Aorta (tissue), 5 donors: ENCODE results near the gene RNU6-1. TPM values are rescaled to one million over a fixed set of nuclear protein-coding genes. Genes with fewer than 3 reads are reported as not detected.

Experiments used
- ATAC-seq: fragments of 200-7000 bp; cut with Tn5 transposase; one replicate; pipeline ENCODE4 v1.9.1; 2022; ENCODE audit warnings: moderate library complexity; ENCODE audit not compliant: low FRiP score
- DNase-seq, 2 donors: peaks; one replicate each; pipeline ENCODE4 v3.0.0-alpha.2; 2020
- H3K27ac ChIP-seq, 2 donors: one replicate each; pipeline ENCODE4 v1.5.1; 2013; ENCODE audit warnings: low read length in 2 of 2, mild to moderate bottlenecking in 2 of 2, moderate library complexity in 2 of 2, control low read depth in 1 of 2, inconsistent platforms in 1 of 2, low read depth in 1 of 2
- H3K27me3 ChIP-seq, 2 donors: one replicate each; pipeline ENCODE4 v1.6.1; 2013; ENCODE audit warnings: control low read depth in 1 of 2, low read length in 1 of 2, mild to moderate bottlenecking in 1 of 2, moderate library complexity in 1 of 2; ENCODE audit not compliant: insufficient read depth in 2 of 2, control insufficient read depth in 1 of 2
- H3K36me3 ChIP-seq, 2 donors: one replicate each; pipeline ENCODE4 v1.6.1; 2013; ENCODE audit warnings: control low read depth in 1 of 2, low read length in 1 of 2, mild to moderate bottlenecking in 1 of 2; ENCODE audit not compliant: insufficient read depth in 2 of 2, control insufficient read depth in 1 of 2
- H3K4me1 ChIP-seq, 2 donors: one replicate each; pipeline ENCODE4 v1.6.1; 2013; ENCODE audit warnings: low read length in 2 of 2, control low read depth in 1 of 2, mild to moderate bottlenecking in 1 of 2, moderate library complexity in 1 of 2; ENCODE audit not compliant: insufficient read depth in 2 of 2, control insufficient read depth in 1 of 2
- H3K4me3 ChIP-seq, 2 donors: one replicate each; pipeline ENCODE4 v1.5.1; 2013; ENCODE audit warnings: low read length in 2 of 2, control low read depth in 1 of 2, mild to moderate bottlenecking in 1 of 2
- H3K9me3 ChIP-seq: one replicate; pipeline ENCODE4 v1.6.1; 2013; ENCODE audit warnings: mild to moderate bottlenecking, low read length; ENCODE audit not compliant: control insufficient read depth
- WGBS, 2 donors: extraction: QIAGEN DNeasy Blood & Tissue Kit; methylation state at CpG; one replicate each; pipeline ENCODE4 v1.1.7; 2013; 5-methylcytosine and 5-hydroxymethylcytosine counted together
- intact Hi-C, 2 donors: fragments of 100-400 bp; cut with DNase I; formaldehyde crosslinking; loops; one replicate each; pipeline versions ENCODE4 v1.14.2 to v1.15.0; 2022
- polyA plus RNA-seq, 2 donors: library from polyadenylated mRNA; stranded (reverse); fragments of 200-250 nt; gene quantifications; one replicate each; pipeline ENCODE4 v1.2.3, GENCODE V29; 2013
- total RNA-seq, 2 donors: library from RNA; stranded (reverse); fragmentation: NEBNext Ultra II Directional; extraction: Animal tissue kit (Norgen Biotek cat#: 25700); gene quantifications; one replicate each; pipeline ENCODE4 v1.2.1, GENCODE V29; 2021
- donor health status: healthy with polysubstance abuse.
- donor health status: Bipolar disorder and iron deficiency.
- donor health status: DM: no; HTN: no; CAD: no.
- donor health status: DM: no; HTN: no; CAD: no.
- donor health status: DM: yes; HTN: yes; CAD: no.

Gene RNU6-1
- total and polyA plus RNA-seq, 4 donors = not detected

DNA sequence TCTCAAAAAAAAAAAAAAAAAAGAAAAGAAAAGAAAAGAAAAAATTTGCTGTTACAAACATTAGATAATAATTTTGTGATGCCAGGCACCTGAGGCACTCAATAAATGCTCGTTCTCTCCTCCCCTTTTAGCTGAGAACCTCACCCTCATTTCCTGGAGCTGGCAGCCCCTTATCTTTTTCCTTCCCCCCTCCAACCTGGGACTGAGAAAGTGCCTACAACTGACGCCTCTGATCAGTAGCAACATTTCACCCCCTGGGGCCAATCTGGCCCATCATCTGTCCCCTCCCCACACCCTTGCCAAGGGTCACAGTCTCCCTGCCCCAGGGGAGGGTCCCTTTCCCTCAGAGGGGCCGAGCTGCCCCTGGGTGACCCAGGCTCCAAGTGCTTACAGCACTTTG is 12.6 kb upstream of the RNU6-1 start:
- DNase-seq (no peak), ATAC-seq (no peak)
- Histone ChIP-seq H3K4me1 (no peaks in the 10 kb centered on the region), H3K9me3 (no peaks in the 10 kb centered on the region), H3K4me3 (no peak overlapping the region), H3K36me3 (no peaks in the 10 kb centered on the region), H3K27ac (no peak overlapping the region), H3K27me3 (no peaks in the 10 kb centered on the region)
- 81 to 87% methylated on average over 3 of the region's 3 CpGs for WGBS, 2 donors
- intact Hi-C loops = no loop called here

DNA sequence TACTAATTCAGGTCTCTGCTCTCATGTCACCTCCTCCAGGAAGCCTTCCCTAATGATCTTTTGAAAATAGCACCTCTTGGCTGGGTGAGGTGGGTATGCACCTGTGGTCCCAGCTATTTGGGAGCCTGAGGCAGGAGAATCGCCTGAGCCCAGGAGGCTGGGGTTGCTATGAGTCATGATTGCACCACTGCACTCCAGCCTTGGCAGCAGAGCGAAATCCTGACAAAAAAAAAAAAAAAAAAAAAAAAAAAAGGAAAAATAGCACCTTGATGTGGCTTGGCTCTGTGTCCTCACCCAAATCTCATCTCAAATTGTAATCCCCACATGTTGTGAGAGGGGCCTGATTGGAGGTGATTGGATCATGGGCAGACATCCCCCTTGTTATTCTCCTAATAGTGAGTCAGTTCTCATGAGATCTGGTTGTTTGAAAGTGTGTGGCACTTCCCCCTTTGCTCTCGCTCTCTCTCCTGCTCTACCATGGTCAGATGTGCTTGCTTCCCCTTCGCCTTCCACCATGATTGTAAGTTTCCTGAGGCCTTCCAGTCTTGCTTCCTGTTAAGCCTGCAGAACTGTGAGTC is 11.2 kb upstream of the RNU6-1 start:
- ATAC-seq (no peak), DNase-seq (no peak)
- Histone ChIP-seq H3K27ac (no peak overlapping the region), H3K27me3 (no peaks in the 10 kb centered on the region), H3K9me3 (no peaks in the 10 kb centered on the region), H3K4me3 (no peak overlapping the region), H3K4me1 (no peaks in the 10 kb centered on the region), H3K36me3 (no peaks in the 10 kb centered on the region)
- 65 to 75% methylated on average over 4 of the region's 4 CpGs for WGBS, 2 donors
- intact Hi-C loops = no loop called here

- H3K27me3 ChIP-seq = no peaks in the 10 kb centered on the region
- intact Hi-C loops = no loop called here
- H3K4me1 ChIP-seq = no peaks in the 10 kb centered on the region
- H3K4me3 ChIP-seq = no peak overlapping the region
- no peaks in the 10 kb centered on the region for H3K9me3 ChIP-seq
- H3K36me3 ChIP-seq = no peaks in the 10 kb centered on the region
- no peak for ATAC-seq
- H3K27ac ChIP-seq = no peak overlapping the region
- DNase-seq = no peak
- 63 to 68% methylated on average over 7 of the region's 7 CpGs for WGBS, 2 donors
Observed at GRCh38 chr15:67850336-67850735, 10.5 kb upstream of the RNU6-1 start.

GRCh38 chr15:67849538-67849937 is 9.7 kb upstream of the RNU6-1 start:
- H3K9me3 ChIP-seq = no peaks in the 10 kb centered on the region
- no peak overlapping the region for H3K27ac ChIP-seq
- DNase-seq (no peak), ATAC-seq (no peak)
- intact Hi-C loops = no loop called here
- H3K27me3 ChIP-seq = no peaks in the 10 kb centered on the region
- no peaks in the 10 kb centered on the region for H3K36me3 ChIP-seq
- no peaks in the 10 kb centered on the region for H3K4me1 ChIP-seq
- whole genome bisulfite sequencing, 2 donors = 99 to 100% methylated on average over 1 of the region's 1 CpG
- H3K4me3 ChIP-seq = no peak overlapping the region

GRCh38 chr15:67845974-67846373 is 6.1 kb upstream of the RNU6-1 start:
- intact Hi-C loops = no loop called here
- WGBS, 2 donors = 91 to 94% methylated on average over 5 of the region's 5 CpGs
- DNase-seq = peak in 1 of 2 donors; percentile 24
- H3K36me3 ChIP-seq = no peaks in the 10 kb centered on the region
- no peak overlapping the region for H3K27ac ChIP-seq
- no peak for ATAC-seq
- H3K9me3 ChIP-seq = no peaks in the 10 kb centered on the region
- no peaks in the 10 kb centered on the region for H3K27me3 ChIP-seq
- H3K4me1 ChIP-seq = no peaks in the 10 kb centered on the region
- no peak overlapping the region for H3K4me3 ChIP-seq

DNA sequence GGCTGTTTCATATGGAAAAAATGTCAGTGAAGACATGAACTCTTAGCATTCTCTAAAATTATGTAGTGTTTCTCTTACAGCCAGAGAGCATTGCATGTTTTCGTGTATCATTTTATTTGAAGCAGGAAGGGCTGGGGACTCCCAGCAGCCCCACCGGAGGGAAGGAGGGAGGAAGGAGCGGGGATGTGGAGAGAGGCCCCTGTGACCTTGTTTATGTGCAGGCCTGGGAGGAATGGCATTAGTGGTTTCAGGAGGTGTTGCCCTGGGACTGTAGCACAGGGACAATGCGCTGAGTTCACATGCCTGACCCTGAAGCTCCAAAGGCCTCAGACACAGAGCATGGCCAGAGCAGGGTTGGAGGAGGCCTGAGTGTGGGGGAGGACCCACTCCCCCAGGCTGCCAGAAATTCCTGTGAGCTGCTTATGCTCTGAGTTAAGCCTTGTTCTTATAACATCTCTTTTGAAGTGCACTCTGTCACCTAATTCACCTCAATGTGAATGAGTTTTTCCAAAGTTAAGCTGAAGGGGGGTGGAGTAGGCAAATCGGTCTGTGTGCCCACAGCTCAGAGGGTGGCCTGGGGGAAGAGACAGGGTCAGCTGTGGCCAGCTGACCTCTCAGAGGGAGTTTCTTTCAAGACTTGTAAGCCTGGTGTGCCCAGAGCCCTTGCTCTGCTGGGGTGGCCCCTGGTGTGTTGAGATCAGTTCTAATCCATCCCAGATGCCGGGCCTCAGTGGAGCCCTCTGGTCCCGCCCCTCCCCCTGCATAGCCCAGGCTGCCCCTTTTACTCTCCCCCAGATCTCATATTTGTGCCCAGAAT is 3.9 kb upstream of the RNU6-1 start:
- no peaks in the 10 kb centered on the region for H3K4me1 ChIP-seq
- ATAC-seq = no peak
- H3K9me3 ChIP-seq = no peaks in the 10 kb centered on the region
- no peak overlapping the region for H3K4me3 ChIP-seq
- 93 to 94% methylated on average over 7 of the region's 7 CpGs for WGBS, 2 donors
- no peaks in the 10 kb centered on the region for H3K27me3 ChIP-seq
- intact Hi-C loops = no loop called here
- H3K36me3 ChIP-seq = no peaks in the 10 kb centered on the region
- no peak overlapping the region for H3K27ac ChIP-seq
- DNase-seq = no peak

GRCh38 chr15:67843092-67843501 is 3.3 kb upstream of the RNU6-1 start:
- intact Hi-C loops = no loop called here
- Histone ChIP-seq H3K4me3 (no peak overlapping the region), H3K27ac (no peak overlapping the region), H3K9me3 (no peaks in the 10 kb centered on the region), H3K4me1 (no peaks in the 10 kb centered on the region), H3K27me3 (no peaks in the 10 kb centered on the region), H3K36me3 (no peaks in the 10 kb centered on the region)
- DNase-seq (no peak), ATAC-seq (no peak)
- 92% methylated on average over 7 of the region's 7 CpGs for WGBS, 2 donors

DNA sequence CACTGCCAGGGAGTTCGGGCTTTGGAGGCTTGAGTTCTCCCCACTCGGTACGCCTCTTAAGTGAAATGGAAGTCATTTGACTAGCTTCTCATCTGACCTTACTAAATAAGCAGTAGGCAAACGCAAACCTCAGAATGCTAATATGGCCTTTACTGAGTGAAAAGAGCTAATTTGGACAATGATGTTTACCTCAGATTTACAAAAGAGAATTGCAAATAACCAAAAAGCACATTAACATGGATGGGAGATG is 1.6 kb upstream of the RNU6-1 start:
- no peaks in the 10 kb centered on the region for H3K27me3 ChIP-seq
- ATAC-seq (no peak), DNase-seq (no peak)
- 8 to 14% methylated on average over 4 of the region's 4 CpGs for WGBS, 2 donors
- no peak overlapping the region for H3K4me3 ChIP-seq
- H3K9me3 ChIP-seq = no peaks in the 10 kb centered on the region
- no peaks in the 10 kb centered on the region for H3K36me3 ChIP-seq
- intact Hi-C loops = no loop called here
- no peaks in the 10 kb centered on the region for H3K4me1 ChIP-seq
- no peak overlapping the region for H3K27ac ChIP-seq
